OCI-M2 (cell line): Measurements from ENCODE around the gene YPEL1.

Source experiments
- DNase-seq: peaks from one replicate; lab custom pipeline; 2025; ENCODE audit not compliant: unreplicated experiment; lab: John Stamatoyannopoulos, UW

YPEL1 gene

GRCh38 chr22:21735200-21736083 lies at the start of gene YPEL1:
TSS of gene YPEL1 (minus strand) at chr22:21735794. CDS start at chr22:21710744, 25,050 bp downstream.
- DNase-seq = peak; percentile 51

GRCh38 chr22:21780259-21780658 lies 44.7 kb upstream of the YPEL1 start:
- no peak for DNase-seq

- DNase-seq = no peak
Measured at GRCh38 chr22:21779444-21779843, 43.9 kb upstream of the YPEL1 start.

- DNase-seq = no peak
Measured at GRCh38 chr22:21778705-21779363, 43.2 kb upstream of the YPEL1 start.

- no peak for DNase-seq
Measured at GRCh38 chr22:21771631-21771976, 36.0 kb upstream of the YPEL1 start.

- DNase-seq = no peak
Measured at GRCh38 chr22:21768435-21768834, 32.8 kb upstream of the YPEL1 start.

GRCh38 chr22:21766691-21767462 lies 31.3 kb upstream of the YPEL1 start:
- DNase-seq = no peak

GRCh38 chr22:21765909-21766529 lies 30.4 kb upstream of the YPEL1 start:
- DNase-seq = no peak

- no peak for DNase-seq
Measured at GRCh38 chr22:21764038-21764804, 28.6 kb upstream of the YPEL1 start.

GRCh38 chr22:21762712-21763581 lies 27.4 kb upstream of the YPEL1 start:
- no peak for DNase-seq

- DNase-seq = no peak
Measured at GRCh38 chr22:21761994-21762680, 26.5 kb upstream of the YPEL1 start.

- no peak for DNase-seq
Measured at GRCh38 chr22:21761086-21761485, 25.5 kb upstream of the YPEL1 start.

- no peak for DNase-seq
Measured at GRCh38 chr22:21760640-21761039, 25.0 kb upstream of the YPEL1 start.

- no peak for DNase-seq
Measured at GRCh38 chr22:21759646-21760376, 24.2 kb upstream of the YPEL1 start.

- no peak for DNase-seq
Measured at GRCh38 chr22:21759093-21759492, 23.5 kb upstream of the YPEL1 start.

GRCh38 chr22:21758091-21758864 lies 22.7 kb upstream of the YPEL1 start:
- no peak for DNase-seq

- no peak for DNase-seq
Measured at GRCh38 chr22:21755851-21756284, 20.3 kb upstream of the YPEL1 start.
